GM10248 (cell line): ENCODE results near the gene BRSK2.
"Not testable (repeated sequence)": the region's sequence is repeated elsewhere in the genome, so short reads cannot be mapped to it uniquely, and the experiment has no call there.

Experiments
- CTCF ChIA-PET: fragments of 300-600 bp; sonication (Branson Sonifier 250); formaldehyde crosslinking; extraction: SDS; loops from one replicate; lab custom pipeline; 2021; ENCODE audit warnings: antibody characterized with exemption; lab: Yijun Ruan, JAX
- POLR2A ChIA-PET: fragments of 350-650 bp; sonication (Branson Sonifier 250); formaldehyde crosslinking; extraction: SDS; loops from one replicate; lab custom pipeline; 2020; ENCODE audit warnings: antibody characterized with exemption; lab: Yijun Ruan, JAX
- DNase-seq: peaks from one replicate; pipeline ENCODE4 v3.0.0; 2012; ENCODE audit errors: extremely low spot score
- TF ChIP-seq, protein P1 (sequence below): IDR thresholded peaks from 2 replicates; pipeline ENCODE4 v1.5.1; 2012; ENCODE audit warnings: mild to moderate bottlenecking, low read depth; ENCODE audit errors: extremely low read depth, missing control alignments, control extremely low read depth

Gene BRSK2

DNA sequence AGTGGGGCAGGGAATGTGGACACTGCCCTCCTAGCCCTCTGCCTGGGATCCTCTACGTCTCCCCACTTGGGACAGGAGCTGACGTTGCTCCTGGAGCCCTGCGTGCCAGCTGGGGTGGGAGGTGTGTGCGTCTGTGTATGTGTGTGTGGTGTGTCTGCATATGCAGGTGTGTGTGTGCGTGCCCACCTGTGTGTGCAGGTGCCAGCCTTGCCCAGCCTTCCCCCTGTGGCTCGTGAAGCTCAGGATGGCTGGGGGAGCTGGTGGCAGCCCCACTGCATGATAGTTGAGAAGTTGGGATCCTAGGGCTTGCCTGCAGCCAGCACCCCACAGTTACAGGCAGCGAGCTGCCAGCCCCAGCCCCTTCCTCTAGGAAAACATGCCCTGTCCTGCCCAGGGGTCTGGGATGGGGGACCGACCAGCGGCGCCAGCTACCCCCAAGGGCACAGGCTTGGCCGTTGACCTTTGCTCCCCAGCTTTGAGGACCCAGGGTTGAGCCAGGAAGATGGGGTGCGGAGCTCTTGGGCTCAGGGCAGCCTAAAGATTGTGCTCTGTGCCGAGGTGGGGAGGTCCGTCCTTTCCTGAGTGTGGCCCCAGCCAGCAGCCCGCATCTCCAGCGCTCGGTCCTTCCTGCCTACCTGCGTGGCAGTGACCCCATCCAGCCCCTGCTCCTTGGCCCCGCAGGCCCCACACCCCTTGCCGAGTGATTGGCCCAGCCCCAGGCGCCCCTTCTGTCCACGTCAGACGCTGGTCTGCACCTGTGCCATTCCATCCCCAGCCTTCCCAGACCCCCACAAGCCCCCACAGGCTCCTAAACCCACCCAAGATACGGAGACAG, 15.7 kb downstream of the BRSK2 start:
- TF ChIP-seq, protein P1, sequence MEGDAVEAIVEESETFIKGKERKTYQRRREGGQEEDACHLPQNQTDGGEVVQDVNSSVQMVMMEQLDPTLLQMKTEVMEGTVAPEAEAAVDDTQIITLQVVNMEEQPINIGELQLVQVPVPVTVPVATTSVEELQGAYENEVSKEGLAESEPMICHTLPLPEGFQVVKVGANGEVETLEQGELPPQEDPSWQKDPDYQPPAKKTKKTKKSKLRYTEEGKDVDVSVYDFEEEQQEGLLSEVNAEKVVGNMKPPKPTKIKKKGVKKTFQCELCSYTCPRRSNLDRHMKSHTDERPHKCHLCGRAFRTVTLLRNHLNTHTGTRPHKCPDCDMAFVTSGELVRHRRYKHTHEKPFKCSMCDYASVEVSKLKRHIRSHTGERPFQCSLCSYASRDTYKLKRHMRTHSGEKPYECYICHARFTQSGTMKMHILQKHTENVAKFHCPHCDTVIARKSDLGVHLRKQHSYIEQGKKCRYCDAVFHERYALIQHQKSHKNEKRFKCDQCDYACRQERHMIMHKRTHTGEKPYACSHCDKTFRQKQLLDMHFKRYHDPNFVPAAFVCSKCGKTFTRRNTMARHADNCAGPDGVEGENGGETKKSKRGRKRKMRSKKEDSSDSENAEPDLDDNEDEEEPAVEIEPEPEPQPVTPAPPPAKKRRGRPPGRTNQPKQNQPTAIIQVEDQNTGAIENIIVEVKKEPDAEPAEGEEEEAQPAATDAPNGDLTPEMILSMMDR: no peak
- POLR2A ChIA-PET: no interaction called here
- CTCF ChIA-PET: no interaction called here
- no peak for DNase-seq

DNA sequence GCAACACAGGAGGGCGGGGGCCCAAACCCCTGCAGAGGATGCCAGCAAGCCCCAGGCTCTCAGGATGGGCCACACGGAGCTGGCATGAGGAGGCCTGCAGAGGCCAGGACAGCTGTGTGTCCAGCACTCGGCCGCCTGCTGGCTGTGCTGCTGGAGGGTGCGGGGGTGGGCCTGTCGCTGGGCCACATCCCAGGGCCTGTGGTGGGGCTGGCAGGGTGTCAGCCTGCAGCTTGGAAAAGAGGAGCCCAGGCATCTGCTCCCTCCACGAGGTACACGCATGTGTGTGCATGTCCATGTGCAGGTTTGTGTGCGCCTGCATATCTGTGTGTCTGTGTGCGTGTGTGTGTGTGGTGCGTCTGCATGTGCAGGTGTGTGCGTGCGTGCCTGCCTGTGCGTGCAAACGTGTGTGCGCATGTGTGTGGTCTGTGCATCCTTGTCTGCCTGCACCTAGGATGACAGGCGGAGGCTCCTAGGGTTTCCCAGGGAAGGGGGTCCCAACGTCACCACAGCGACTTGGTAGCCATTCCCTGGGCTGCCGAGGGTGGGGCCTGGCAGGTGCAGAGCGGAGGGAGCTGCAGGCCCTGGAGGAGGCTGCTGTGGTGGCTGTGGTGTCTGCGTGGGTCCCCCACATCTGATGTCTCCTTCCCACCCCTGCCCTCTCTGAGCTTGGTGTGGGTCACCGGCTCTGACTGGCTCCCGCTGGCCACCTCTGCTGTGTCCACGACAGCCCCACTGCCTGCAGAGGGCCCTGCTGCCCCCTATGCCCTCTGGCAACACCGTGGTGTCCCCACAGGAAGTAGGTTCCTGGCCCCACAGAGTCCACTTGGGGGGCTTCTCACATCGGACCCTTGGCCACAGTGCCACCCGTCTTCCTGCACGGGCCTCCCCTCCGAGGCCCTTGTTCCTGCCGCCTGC, 17.1 kb downstream of the BRSK2 start:
- CTCF ChIA-PET: no interaction called here
- DNase-seq: no peak
- POLR2A ChIA-PET: interaction anchor here (0.6 kb wide), 1 partner anchor 24 kb away, joined by 3 read pairs; no protein-coding TSS in a partner anchor
- TF ChIP-seq, protein P1: no peak

DNA sequence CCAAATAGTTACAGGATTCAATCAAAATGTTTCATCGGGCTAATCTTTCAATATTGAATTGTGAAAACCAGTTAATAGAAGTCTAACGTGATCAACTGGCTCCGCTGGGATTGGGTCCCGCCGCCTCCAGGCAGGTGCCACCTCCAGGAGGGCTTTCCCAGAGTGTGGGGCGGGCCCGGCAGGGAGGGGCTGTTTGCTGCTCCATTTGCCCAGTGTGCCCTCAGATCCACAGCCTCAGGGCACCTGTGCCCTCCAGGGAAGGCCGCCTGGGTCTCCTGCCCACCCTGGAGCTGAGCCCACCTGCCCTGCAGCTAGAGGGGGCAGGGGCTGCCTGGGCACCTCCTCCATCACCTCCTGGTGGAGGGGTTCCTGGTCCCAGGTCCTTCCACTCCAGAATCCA, 17.9 kb downstream of the BRSK2 start:
- TF ChIP-seq, protein P1: no peak
- no peak for DNase-seq
- POLR2A ChIA-PET: no interaction called here
- CTCF ChIA-PET: no interaction called here

DNA sequence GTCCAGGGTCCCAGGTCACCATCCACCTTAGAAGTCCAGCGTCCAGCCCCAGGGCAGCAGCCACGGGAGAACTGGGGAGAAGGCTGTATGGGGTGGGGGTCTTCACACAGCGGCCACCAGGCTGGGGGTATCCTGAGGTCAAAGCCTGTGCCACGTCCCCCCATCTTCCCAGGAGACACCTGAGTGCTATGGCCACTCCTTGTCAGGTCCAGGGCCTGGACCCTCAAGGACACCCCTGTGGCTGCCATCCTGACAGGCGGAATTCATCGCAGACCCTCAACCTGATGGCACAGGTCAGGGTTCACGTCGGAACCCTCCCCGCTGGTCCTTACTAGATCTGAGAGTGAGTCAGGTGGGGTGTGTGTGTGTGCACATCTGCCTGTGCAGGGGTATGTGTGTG, 18.6 kb downstream of the BRSK2 start:
- POLR2A ChIA-PET: no interaction called here
- TF ChIP-seq, protein P1: no peak
- DNase-seq: no peak
- CTCF ChIA-PET: no interaction called here

DNA sequence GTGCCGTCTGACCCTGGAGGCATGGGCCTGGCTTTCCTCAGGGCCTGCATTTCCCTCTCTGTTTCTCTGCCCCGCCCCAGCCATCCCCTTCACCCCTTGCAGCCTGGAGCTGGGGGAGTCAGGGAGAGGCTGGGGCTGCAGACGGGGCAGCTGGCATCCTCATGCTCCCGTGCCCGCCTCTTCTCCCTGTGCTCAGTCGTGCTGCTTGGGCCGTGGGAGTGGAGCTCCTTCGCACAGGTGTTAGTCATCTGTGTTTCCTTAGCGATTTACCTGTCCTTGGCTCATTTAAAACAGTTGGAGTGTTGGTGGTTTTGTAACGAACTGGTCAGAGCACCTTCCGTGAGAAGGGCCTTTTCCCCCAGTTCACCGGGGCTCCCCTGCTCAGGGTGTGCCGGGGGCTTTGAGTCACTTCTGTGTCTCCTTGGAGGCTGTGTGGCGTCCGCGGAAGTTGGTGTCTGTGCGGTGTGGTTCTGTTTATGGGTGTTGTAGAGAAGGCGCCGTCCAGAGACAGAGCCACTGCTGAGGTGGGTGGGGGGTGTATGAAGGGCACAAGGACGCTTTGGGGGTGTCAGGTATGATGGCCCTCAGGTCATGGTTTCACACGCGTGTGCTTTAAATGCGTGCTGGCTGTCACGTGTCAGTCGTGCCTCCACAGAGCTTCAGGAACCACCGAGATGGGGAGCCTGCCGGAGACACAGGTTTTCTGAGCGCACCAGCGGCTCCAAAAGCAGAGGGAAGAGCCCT, 19.5 kb downstream of the BRSK2 start:
- ChIA-PET CTCF (no interaction called here), POLR2A (no interaction called here)
- no peak for DNase-seq
- TF ChIP-seq, protein P1: no peak

DNA sequence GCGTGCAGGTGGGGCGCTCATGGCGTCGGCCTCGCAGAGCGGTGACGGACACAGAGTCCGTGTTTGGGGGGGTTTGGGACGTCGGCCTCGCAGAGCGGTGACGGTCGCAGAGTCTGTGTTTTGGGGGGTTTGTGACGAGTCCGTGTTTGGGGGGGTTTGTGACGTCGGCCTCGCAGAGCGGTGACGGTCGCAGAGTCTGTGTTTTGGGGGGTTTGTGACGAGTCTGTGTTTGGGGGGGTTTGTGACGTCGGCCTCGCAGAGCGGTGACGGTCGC, 20.1 kb downstream of the BRSK2 start:
- CTCF ChIA-PET, DNase-seq, POLR2A ChIA-PET: not testable (repeated sequence)
